GM21528 (cell line): ENCODE results near the gene AMOTL2.

Source experiments
- ATAC-seq: cut with Tn5 transposase; IDR thresholded peaks from one replicate; pipeline ENCODE4 v1.9.1; 2021; ENCODE audit warnings: mild to moderate bottlenecking, moderate library complexity; ENCODE audit not compliant: unreplicated experiment, low FRiP score

AMOTL2 gene

GRCh38 chr3:134366928-134367811 lies 7.1 kb downstream of the AMOTL2 start:
- ATAC-seq = no peak

DNA sequence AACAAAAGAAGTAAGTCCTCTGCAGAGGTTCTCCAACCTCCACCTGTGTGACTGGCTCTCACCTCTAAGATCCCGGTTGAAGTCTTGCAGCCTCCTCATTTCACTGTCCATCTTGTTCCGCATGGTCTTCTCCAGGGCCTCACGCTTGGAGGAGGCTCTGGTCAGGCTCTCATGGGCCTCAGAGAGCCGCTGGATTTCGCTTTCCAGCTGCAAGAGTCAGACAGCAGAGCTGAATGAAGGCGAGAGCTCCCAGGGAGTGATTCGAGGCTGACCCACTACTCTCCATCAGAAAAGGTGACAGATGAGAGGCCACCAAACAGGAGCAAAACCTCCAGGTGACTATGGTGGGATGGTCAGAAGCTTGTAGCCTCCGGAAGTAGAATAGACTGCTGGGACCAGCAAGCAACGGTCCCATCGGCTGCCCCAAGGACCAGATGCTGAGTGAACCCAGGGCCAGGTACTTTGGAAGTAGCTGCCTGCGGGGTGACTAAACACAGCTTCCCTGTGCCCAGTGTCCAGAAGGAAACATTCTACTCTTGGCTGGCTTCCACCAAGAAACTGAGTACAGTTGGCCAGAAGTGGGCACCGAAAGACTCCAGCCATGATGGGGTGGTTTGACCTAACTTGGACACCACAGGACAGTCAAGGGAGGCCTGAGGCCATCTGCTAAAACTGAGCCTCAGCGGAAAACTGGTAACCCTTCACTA lies 7.9 kb downstream of the AMOTL2 start:
- no peak for ATAC-seq

- no peak for ATAC-seq
Measured at GRCh38 chr3:134365766-134366065, 8.5 kb downstream of the AMOTL2 start.

- ATAC-seq = no peak
Measured at GRCh38 chr3:134364936-134365765, 9.1 kb downstream of the AMOTL2 start.

DNA sequence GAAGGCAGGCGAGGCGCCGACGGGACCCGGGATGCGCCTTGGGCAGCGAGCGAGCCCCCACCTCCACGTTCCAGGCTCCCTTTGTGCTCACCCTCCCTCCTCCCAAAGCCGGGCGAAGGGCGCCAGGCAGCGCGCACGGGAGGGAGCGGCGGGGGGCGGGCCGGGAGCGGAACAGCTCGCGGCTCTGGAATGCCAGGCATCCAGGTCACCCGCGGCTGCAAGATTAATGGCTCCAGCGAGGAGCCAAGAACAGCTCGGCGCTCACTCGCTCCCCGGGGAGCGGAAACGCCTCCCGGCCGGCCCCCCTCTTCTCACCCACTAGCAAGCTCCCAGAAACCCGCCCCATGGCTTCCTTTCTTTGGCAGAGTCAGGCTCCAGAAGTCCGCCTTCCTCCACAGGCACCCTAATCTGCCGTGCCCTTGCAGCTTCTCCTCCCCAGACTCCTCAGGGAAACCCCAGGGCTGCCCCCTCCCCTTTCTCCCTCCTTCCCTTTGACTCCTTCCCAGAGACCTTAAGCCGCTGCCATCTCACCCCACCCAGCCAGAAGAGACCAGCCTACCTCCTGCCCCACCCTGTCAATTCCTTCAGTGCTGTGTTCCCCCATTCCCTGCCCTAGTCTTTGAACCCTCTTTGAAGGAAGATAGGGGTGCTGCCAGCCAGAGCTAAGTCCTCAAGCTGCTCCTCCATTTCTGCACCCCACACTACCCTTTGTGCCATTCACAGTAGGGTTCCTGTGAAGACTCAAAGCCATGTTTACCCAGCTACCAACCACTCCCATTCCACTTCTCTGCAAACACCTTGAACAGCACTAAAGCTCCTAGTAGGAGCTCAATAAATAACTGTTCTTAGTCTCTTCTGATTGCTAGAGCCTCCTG lies 9.9 kb downstream of the AMOTL2 start:
- no peak for ATAC-seq

DNA sequence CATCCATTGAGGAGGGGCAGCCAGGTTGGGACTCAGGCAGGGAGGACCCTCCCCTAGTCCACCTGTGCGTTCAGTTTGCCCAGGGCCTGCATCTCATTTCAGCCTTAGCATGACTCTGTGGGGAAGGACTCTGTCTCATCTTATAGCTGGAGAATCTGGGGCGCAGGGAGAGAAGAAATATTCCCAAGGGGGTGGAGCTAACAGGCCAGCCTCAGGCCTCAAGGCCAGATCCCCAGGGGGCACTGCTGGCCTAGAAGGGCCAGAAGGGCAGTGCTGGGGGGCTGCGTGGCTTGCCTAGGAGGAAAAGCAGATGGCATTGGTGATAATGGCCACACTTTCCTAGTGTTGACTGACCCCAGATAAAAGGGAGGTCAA lies 10.9 kb downstream of the AMOTL2 start:
- no peak for ATAC-seq

- no peak for ATAC-seq
Measured at GRCh38 chr3:134362670-134363380, 11.4 kb downstream of the AMOTL2 start.

- no peak for ATAC-seq
Measured at GRCh38 chr3:134362221-134362620, 12.0 kb downstream of the AMOTL2 start.

GRCh38 chr3:134361162-134361835 lies 12.9 kb downstream of the AMOTL2 start:
- no peak for ATAC-seq

- ATAC-seq = no peak
Measured at GRCh38 chr3:134360046-134360445, 14.2 kb downstream of the AMOTL2 start.

- no peak for ATAC-seq
Measured at GRCh38 chr3:134359121-134360010, 14.9 kb downstream of the AMOTL2 start.

GRCh38 chr3:134357914-134358811 lies 16.1 kb downstream of the AMOTL2 start:
- ATAC-seq = no peak

DNA sequence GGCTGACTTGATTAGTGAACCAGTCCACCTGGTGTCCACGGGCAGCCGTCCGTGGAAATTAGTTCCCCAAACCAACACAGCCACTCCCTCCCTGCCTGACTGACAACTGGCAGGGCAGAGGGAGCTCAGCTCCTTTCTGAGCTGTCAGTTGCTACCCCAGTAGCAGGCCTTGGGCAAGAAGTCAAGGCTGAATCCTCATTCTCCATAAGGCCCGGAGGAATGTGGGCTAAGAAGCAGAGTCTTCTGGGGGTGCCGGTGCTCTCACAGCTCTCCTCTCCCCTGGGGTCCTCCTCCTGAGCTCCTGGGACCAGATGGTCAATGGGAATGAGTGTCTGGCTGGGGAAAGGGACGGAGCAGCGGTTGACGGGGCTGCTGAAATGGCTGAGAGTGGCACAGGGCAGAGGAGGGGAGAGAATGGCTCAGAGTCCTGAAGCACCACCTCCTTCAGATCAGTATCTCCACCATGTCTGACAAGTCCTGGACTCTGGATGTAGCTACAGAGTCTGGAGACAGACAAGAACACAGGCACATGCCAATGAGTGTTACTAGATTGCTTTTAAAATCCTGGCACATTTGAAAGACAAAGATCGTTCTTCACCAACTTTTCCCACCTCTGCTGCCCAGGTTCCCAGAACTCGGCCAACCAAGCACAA lies 16.9 kb downstream of the AMOTL2 start:
- no peak for ATAC-seq

DNA sequence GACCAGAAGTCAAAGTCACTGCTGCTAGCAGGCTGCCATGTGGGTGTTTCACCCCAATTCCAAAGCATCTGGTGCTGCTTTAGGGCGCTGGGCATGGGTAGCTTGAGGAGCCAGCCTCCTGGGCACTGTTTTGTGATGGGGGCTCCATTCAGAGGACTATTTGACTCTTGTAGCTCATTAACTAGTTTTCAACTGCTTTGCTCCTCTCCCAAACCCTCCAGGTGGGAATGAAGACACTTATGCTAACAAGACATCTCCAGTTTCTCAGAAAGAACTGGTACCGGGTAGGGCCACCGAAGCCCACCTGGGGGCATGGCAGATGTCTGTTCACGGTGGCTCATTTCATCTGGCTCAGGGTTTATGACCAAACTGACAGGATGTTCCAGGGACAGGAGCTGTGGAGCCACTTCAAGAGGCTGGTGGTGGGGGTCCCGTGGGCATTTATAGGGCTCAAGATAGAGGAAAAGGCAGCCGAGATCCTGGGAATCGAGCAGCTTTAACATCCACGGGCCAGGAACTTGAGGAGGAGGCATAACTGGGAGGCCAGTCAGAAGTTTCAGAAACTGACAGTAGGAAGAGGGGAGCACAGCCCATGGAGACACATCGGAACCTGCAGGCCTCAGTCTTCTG lies 17.7 kb downstream of the AMOTL2 start:
- no peak for ATAC-seq

DNA sequence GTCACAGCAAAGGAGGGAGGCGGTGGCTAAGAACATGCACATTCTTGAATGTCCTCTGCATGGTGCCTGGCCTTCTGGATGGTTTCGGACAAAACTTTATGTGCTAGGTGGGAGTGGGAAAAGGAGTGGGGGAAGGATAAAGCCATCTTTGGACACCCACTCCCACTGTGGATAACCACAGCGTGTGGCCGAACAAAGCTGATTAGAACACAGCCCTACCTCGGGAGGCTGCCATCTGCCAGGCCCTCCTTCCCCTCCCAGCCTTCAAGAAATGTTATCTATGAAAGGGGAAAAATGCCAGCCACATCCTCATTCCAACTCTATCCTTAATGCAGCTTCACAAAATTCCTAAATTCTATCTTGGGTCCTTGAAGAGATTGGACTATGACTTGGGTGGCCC lies 18.8 kb downstream of the AMOTL2 start:
- no peak for ATAC-seq

GRCh38 chr3:134354612-134355251 lies 19.5 kb downstream of the AMOTL2 start:
- ATAC-seq = no peak
